Astrocyte of the hippocampus (primary cell): ENCODE results near the gene TCP10L.
"Not testable (repeated sequence)": the region's sequence is repeated elsewhere in the genome, so short reads cannot be mapped to it uniquely, and the experiment has no call there.

Experiments used
- DNase-seq: peaks from one replicate; pipeline ENCODE4 v3.0.0; 2011; ENCODE audit warnings: low read depth, low spot score

The TCP10L gene, protein sequence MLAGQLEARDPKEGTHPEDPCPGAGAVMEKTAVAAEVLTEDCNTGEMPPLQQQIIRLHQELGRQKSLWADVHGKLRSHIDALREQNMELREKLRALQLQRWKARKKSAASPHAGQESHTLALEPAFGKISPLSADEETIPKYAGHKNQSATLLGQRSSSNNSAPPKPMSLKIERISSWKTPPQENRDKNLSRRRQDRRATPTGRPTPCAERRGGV

DNA sequence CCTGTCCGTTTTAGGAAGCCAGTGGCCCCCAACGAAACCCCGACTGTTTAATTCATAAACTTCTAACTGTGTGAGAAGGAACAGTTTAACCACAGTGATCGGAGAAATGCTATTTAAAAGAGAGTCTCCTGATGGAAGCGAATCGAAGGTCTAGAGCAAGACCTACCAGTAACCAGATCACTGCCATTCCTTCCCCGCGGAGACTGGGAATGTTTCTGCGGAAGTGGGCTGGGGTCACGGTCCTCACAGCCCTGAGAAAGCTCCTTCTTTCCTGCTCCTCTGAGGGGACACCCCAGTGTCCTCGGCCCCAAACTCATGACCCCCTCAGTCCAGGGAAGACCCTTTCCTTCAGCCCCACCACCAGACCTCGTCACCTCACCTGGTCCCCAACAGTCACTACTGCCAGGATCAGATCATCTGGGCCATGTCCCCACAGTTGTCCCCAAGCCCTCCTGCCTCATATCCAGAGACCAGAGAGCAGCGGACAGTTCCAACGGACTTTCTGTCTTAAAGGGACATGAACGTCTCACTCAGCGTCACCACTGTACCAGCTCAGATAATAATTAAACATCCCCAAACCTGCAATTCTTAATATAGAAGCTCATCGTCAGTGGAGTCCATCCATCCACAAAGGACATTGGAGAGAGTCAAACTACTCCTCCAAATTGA lies at the start of gene TCP10L:
TCP10L (minus strand) TSS at position 482 of the 669 bp plus-strand sequence. CDS start 1,219 bp downstream, outside the sequence.
- DNase-seq = no peak

DNA sequence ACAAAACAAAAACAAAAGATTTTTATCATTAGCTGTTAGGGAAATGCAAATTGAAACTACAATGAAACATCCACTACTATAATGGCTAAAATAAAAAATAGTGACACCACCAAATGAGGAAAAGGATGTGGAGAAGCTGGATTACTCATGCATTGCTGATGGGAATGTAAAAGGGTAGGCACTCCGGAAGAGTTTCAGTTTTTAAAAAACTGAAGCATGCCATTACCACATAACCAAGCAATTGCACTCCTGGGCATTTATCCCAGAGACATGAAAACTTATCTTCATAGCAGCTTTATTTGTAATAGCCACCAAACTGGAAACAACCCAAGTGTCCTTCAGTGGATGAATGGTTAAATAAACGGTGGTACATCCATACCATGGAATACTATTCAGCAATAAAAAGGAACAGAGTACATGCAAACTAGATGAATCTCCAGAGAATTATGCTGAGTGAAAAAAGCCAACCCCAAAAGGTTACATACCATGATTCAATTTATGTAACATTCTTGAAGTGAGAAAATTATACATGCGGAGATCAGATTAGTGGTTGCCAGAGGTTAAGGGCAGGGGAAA lies 41.4 kb upstream of the TCP10L start:
- peak; percentile 29 for DNase-seq

DNA sequence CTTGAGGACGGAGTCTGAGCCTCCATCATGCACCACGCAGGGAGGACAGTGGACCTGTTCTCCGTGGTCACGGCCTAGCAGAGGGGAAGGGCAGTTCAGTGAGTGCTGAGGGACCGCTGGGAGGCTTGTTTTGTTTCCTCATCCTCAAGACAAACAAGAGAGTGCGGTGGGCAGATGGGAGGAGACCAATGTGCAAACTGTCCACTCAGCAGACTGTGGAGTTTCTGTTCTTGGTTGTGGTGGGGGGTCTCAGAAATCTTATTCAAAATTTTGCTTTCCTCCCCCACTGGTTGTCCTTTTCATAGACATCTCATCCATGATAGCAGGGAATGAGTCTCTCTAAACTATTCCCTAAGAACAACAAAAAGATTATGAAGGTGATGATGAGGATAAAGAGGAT lies 32.9 kb upstream of the TCP10L start:
- not testable (repeated sequence) for DNase-seq

DNA sequence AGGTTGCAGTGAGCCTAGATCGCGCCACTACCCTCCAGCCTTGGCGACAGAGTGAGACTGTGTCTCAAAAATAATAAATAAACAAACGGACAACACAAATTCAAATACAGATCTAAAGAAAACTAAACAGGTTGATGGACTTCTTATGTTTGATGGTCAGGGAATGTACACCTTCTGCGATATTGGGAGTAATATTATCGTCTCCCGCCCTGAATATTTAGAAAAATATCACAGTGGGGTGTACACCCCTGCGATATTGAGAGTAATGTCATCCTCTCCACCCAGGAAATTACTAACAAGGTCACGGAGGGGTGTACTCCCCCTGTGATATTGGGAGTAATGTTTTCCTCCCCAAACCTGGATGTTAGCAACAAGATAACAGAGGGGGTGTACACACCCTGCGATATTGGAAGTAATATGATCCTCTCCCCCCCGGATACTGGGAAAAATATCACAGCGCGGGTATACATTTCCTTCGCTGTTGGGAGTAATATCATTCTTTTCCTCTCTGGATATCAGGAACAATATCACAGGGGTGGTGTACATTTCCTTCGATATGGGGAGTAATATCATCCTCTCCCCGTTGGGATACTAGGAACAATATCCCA lies 28.2 kb upstream of the TCP10L start:
- DNase-seq = no peak

DNA sequence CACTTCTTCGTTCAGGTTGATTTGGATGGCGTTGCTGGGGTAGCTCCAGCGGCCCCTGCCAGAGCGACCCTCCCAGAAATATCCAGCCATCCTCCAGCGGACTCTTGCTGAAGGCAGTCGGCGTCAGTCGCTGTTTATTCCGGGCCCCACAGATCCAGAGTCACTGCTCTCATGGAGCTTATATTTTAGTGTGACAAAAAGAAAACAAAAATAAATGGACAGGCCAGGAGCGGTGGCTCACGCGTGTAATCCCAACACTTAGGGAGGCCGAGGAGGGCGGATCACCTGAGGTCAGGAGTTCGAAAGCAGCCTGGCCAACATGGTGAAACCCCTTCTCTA lies 27.6 kb upstream of the TCP10L start:
- no peak for DNase-seq

DNA sequence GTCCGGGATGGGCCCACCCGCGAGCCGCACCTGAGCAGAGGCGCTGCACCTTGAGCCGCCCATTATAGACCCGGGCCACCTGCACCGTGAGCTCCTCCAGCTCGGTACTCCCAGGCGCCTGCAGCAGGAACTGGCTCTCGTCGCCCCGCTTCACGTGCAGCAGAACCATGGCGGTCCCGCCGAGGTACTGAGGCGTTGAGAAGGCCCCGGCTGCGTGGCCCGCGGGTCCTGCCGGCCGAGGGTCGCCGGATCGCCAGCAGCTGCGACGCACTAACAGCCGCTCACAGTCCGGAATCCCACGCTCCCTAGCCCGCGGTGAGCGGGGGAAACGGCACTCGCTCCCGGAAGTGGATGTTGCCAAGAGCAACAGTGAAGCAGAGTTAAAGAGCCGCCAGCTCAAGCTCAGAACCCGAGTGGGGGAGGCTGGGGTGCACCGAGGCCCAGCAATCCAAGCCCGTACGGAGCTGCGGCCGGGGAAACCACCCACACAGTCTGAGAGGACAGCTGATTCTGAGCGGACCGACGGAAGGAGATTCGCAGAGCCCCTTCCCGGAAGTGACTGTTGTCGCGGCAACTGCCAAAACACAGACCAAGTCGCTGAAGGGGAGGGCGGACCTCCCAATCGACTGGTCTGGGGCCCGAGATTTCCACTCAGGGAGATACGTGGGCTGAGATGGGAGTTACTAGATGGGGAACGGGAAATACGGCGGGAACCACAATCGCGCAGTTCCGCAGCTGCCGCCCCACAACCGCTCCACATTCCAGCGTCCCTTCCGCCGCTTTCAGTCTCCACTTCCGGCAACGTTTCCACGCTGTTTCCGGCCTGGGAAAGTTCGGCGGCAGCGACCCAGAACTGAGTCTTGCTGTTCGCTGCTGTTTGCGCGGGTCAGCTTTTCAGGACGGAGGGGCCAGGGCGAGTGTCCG lies 27.0 kb upstream of the TCP10L start, which contains the start of gene CFAP298:
CFAP298 (minus strand) TSS at position 303 of the 924 bp plus-strand sequence; CDS start at position 169, 134 bp downstream.
- peak; percentile 95 for DNase-seq

DNA sequence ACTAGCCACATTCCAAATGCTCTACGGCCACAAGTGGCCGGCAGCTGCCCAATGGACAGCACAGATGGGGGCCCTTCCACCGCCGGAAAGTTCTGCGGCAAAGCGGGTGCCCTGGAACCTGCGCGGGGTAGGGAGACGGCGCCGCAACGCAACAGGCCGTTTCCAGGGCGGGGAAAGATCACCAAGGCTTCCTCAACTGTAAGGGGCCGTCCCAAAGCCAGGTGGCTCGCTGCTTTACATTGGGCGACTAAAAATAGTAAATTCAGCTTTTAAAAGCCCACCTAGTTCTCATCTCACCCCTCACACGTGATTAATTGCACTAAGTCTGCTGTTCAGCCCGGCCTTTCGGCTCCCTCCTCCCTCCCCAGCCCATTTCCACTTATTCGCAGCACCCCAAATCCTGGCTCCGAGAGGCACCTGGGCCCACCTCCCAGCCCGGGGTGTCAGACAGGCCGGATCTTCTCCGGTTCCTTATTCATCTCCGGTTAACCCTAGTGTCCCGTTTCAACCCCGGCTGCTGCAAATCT lies 26.2 kb upstream of the TCP10L start:
- peak; percentile 42 for DNase-seq

DNA sequence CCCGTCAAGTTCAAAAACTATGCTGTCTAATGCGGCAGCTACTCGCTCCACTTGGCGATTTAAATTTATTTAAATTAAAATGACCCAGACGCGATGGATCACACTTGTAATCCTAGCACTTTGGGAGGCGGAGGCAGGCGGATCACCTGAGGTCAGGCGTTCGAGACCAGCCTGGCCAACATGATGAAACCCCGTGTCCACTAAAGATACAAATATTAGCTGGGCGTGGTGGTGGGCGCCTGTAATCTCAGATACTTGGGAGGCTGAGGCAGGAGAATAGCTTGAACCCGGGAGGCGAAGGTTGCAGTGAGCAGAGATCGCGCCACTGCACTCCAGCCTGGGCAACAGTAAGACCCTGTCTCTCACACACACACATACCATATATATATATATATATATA lies 25.6 kb upstream of the TCP10L start:
- DNase-seq = not testable (repeated sequence)

DNA sequence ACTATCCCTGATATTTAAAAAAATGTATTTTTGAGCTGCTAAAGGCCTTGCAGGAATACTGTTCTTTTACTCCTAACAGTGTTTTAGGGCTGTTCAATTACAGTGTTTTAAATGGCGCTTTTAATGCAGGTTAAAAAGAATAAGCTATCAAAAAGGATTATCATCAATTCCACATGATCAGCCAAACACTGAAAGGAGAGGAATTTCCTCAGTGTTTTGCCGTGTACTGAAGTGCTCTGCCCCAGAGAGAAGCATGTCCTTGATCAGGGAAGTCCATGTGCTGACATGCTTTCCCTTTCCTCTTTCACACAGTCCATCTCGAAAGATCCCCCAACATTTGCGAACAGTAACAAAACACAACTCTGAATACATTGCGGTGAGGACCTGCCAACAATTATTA lies 23.5 kb upstream of the TCP10L start:
- no peak for DNase-seq

DNA sequence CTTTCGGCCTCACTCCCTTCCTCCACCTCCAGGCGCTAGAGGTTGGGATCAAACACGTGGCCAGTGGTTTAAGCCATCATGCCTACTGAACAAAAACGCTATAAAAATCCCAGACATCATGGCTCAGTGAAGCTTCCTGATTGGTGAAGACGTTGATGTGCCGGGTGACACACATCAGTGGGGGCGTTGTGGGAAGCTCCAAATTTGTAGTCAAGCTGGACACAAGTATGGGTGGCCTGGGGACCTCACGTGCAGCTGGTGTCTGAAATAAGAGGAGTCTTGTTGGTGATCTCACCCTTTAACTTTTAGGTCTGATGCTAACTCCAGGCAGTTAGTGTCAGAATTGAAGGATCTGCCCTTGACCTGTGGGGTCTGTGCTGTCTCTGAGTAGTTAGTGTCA lies 20.1 kb upstream of the TCP10L start:
- no peak for DNase-seq

DNA sequence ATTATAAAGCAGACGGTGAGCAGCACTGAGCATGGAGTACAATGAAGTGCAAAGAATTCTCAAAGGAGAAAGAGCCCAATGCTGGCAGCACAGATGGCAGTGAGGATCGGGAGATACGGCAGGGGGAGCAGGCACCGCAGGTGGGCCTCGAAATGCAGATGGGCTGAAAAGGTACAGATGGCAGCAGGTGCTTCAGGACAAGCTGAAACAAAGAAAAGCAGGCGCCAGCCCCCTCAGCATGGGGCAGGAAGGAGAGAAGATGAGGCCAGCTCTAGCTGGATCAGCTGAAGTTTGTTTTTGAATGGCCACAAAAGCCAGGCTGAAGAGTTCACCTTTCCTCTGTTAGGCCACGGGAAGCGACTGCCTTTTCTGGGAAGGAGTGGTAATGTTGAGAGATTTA lies 19.1 kb upstream of the TCP10L start:
- no peak for DNase-seq

DNA sequence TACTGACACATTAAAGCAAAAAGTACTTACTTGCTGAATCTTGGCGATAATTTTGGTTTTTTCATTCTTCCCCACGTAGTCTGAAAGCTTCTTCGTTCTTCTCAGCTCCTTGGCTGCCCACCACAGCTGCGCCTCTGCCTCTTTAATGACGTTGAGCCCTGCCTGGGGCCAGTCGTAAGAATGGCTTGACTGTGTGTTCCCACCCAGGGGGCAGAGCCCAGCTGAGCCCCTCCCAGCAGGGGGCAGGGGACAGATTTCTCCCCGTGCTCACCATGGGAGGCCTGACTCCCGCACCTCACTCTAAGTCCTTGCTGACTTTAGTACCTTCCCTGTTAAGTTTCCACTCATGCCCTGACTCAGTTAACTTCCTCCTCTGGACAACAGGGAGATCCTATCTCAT lies 17.8 kb upstream of the TCP10L start:
- DNase-seq = no peak

DNA sequence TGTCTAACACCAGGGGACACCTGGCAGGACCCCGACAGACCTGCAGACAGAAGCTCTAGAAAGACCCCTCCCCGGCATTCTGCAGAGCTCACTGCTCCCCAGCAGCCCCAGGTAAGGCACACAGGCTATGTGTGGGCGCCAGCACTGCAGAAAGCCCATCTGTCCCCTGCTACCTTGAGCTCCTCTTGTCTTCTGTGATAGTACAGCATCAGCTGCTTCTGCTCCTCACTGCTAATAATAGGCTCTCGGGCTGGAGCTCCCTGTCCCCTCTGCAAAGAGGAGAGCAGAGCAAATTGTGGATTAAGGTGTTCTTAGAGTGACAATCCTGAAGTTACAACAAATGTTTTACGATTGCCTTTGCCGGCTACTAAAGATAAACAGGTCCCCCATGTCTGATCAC lies 16.8 kb upstream of the TCP10L start:
- no peak for DNase-seq

DNA sequence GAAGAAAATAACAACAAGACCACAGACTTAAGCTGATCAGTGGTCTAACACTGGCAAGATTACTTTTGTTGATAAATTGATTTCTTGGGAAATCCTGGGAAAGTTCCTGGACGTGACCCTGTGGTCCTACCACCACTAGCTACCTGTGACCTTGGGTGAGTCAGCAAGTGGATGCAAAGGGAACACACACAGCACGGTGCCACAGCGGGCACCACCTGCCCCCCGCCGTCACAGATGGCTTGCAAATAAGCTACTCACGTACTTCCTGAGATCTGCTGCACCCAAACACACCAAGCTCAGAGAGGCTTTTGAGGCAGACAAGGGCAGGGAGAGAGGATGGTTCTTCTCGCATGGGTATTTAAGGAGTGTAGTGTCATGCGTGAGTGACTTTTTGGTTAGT lies 14.2 kb upstream of the TCP10L start:
- peak; percentile 13 for DNase-seq

DNA sequence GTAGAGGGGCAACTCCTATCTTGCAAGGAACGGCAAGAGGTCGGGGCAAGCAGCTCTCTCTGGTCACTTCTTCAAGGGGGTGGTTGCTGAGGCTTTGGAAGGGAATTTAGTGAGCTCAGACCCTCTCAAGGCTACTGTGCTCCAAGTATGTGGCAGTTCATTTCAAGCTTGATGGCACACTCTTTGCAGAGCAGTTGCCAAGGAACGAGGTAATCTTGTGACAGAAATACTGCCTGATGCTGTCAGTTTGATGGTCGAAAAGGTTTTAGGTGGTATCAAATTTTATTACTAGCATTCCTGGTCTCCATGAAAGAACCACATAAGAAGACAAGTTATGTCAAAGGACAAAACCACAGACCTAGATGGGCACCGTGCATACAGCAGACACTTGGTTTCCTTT lies 13.8 kb upstream of the TCP10L start:
- peak; percentile 54 for DNase-seq

DNA sequence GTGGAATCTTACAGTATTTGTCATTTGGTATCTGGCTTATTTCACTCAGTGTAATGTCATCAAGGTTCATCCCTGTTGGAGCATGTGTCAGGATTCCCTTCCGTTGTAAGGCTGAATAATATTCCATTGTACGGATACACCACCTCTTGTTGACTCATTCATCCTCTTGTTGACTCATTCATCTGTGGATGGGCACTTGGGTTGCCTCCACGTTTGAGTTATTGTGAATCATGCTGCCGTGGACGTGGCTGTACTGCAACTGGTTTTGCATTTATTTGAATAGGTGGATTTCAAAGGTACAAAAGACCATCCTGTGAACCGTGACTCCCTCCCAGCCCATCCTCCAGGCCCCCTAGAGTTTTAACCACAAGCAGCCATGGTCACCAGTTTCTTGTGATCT lies 11.9 kb upstream of the TCP10L start:
- DNase-seq = peak; percentile 68

DNA sequence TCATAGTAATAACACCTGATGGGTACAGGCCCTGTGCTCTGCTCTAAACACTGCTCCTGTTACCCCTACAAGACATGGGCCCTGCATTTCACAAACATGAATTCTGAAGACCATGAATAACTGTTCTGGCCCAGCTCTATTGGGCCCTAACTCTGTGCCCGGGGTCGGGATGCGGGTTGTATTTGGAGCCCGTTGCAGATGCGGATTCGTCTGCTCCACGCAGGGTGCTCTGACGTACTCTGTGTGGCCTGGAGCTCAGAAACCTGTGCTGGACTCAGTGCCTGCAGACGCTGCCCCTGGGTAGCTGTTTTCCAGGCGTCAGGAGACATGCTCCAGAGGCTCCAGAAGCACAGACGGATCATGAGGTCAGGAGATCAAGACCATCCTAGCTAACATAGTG lies 10.1 kb upstream of the TCP10L start:
- DNase-seq = no peak

DNA sequence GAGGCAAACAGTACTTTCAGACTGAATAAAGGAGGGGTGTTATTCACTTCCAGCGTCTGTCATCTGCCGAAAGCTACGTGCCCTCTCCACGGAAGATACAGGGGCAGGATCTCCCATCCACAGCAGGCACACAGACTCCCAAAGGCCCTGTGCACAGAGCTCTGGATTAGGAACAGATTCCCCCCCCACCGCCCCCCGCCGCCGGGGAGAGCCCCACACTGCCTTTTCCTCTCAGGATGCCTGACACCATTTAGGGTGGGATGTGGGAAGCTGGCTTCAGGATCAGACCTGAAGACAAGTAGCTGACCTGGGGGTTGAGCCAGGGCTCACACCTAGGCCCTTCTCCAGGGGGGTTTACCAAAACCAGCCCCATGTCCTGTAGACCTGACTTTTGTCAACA lies 8.4 kb upstream of the TCP10L start:
- DNase-seq = no peak

DNA sequence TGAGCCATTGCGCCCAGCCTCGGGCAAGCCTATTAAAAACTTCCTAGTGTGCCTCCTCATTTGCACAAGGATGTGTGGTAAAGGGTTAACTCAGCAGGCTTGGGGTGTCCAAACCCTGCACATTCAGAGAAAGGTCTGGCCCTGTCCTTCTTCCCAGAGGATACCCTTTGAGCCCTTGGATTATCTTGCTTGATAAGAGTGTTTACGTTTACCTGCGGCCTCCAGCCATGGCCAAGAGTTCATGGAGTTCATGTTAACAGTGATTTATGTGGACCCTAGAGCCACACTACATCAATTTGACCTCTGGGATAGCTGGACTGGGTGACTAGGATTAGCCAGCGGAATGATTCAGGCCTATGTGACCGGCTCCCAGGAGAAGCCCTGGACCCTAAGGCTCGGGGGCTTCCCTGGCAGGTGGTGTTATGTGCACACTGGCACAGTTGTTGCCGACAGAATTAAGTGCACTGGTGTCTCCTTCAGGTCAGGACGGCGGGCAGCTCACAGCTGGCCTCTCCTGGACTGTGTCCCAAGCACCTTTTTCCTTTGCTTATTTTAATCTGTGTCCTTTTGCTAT lies 7.7 kb upstream of the TCP10L start:
- no peak for DNase-seq

DNA sequence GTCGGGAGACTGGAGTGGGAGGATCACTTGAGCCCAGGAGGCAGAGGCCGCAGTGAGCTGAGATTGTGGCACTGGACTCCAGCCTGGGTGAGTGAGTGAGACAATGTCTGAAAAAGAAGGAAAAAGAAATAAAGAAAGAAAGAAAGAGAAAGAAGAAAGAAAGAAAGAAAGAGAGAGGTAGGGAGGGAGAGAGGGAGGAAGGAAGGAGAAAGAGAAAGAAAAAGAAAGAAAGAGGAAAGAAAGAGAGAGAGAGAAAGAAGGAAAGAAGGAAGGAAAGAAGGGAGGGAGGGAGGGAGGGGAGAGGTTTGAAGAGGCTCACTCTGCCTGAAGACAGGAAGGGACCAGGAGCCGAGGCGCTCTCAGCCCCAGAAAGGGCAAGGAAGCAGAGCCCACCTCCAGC lies 4.8 kb upstream of the TCP10L start:
- no peak for DNase-seq

DNA sequence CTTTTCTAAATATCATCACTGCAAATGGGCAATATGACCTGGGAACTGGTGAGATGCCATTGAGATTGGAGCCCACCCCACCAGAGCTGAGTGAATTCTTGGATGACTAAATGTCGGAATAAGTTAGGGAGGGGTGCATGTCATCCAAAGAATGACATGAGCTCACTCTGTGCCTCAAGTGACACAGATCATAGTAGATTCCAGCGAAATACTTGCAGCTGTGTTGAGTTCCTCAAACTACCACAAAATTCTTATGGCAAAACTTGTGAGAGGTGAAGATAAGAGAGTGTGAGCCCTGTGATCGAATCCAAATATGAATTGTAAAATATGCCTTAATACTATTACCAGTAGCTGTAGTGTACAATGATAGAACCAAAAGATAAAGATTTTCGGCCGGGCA lies 2.3 kb upstream of the TCP10L start:
- DNase-seq = no peak
